GM18861 (cell line): Measurements from ENCODE around the gene PLA2G2D.

Source experiments
- ATAC-seq: cut with Tn5 transposase; IDR thresholded peaks from one replicate; pipeline ENCODE4 v1.9.1; 2021; ENCODE audit not compliant: unreplicated experiment

Gene PLA2G2D

DNA sequence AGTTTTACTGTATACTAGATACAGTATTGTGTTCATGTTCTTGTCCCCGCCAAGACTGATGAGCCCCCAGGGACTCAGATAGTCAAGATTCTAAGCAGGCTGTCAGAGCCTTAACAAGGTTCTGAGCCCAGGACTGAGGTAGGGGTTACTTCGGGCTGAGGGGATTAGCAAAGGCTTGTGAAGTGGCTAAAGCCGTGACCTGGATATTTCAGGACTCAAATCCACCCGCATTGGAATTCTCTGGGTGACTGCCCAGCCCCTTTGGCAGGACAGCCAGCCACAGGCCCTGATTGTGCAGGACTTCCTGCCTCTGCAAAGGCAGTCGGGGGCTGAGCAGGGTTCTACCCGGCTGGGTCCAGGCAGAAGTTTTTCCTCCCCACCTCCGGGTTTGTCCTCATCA is 49.5 kb downstream of the PLA2G2D start, which contains the start of gene PLA2G5:
TSS of gene PLA2G5 (plus strand) at position 321 of the 400 bp plus-strand sequence. CDS start 14,637 bp downstream, outside the sequence.
- no peak for ATAC-seq

DNA sequence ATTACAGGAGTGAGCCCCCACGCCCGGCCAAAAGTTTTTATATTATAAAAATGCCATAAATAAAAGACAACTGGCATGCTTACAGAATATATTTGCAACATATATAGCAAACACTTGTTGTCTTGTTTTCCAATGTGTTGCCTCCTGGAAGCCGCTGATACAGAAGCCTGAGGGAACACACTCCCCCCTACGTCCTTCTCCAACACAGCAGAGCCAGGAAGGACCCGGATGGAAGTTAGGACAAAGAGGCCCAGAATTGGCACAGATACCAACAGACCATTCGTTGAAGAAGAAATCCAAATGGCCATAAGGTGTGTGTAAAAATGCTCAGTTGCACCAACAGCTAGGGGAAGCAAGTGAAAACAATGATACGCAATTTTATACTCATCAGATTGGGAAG is 50.6 kb downstream of the PLA2G2D start:
- no peak for ATAC-seq

DNA sequence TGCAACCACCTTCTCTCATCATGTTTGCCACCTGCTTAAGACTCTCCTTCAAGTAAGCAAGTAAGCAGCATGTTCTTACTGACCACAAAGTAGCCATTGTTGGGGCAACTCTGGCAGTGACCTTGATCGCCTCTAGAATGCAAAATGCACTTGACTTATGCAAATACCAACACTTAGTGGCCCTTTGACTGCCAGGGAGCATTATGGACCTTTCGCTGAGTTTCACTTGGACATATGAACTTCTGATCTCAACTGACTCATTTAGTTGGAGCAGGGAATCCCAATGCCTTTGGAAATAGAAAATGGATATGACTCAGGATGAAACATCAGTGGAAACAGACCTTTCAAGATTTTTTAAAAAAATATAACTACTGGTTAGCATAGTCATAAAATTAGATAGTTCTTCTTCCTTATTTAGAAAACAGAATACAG is 55.5 kb downstream of the PLA2G2D start:
- ATAC-seq = no peak
